ENCODE measurements around the gene CLSTN2.

CLSTN2 gene

DNA sequence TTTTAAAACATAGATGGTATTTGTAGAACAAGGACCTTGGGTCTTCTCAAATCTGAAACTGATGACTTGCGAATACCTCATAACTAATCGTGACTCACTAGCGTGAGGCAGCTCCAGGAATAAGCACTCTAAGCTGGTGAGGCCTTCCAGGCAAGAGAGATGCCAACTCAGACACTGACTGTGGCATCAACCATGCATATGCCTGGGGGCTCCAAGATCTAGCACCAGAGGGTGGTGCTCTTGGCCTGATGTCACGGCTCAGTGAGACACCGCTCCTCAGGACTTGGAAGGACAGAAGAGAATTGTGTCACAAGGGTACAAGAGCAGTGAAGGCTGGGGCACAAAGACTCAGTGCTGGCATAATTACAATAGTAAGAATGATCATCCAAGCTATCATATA, 617.9 kb downstream of the CLSTN2 start:
- DNase-seq (ENCODE audit: low spot score) = peak; percentile 66

DNA sequence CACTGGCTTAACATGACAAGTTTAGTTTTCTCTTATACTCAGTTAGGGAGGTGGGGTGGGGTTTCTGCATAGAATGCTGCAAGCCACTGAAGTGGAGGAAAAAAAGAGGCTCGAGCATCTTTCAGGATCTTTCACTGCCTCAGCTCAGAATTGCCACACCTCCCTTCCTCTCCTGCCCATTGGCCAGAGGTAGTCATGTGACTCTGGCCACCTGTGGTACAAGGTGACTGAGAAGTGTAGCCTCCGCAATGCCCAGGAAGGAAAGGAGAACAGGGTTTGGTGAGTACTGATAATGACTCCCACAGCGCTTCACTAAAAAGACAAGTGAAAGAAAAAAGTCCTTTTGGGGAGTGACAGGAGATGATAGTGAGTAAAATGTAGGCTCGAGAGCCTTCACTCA, 618.6 kb downstream of the CLSTN2 start:
- no peak for DNase-seq (ENCODE audit: low spot score)

DNA sequence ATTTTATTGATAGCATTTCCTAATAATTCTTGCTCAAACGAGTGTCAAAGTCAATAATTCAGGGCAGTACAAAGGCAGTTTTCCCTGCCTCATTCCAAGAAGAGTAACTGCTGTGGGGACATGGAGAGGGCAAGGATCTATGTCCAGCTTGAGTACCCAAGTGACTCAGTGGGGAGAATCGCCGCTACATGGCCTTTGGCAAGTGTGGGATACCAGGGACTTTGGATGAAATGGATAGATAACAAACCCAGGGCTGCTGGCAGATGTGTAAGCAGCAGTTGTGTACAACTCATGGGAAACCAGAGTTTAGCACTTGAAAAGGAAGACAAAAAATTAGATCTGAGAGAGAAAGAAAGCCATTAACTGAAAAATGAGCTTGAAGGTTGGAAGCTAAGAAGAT, 620.7 kb downstream of the CLSTN2 start:
- no peak for DNase-seq (ENCODE audit: low spot score)

DNA sequence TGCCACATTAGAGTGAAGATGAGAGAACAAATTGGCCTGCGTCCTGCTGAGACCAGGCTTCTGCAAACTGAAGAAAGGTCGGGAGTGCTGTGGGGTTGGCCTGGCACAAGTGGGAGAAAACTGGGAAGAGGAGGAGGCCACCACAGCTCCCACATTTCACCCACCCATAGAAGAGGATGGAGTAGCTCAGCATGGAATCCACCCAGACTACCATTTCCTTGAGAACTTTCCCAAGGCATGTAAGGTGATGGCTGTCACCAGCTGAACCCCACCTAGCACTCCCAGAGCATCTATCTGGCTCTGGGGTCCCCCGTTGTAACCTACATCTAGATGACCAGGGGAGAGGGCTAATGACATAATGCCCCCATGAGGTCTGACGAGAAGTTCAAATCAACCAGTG, 622.5 kb downstream of the CLSTN2 start:
- no peak for DNase-seq (ENCODE audit: low spot score)

DNA sequence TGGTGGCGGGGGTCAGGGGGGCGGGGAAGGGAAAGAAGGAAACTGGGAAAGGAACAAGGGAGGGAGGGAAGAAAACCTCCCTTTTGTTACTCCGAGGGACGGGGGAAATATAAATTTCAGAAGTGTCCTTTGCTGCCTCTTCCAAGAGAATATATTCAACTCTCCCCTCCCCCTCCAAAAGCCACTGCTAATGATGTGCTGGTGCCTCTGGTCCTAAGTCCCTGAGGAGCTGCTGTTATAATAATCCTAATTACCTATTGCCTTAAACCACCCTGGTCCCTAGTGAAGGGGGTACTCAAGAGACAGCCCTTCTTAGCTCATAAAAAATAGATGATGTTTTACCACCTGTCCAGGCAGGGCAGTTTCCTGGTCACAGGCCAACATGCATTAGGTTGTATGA, 624.6 kb downstream of the CLSTN2 start:
- DNase-seq (ENCODE audit: low spot score) = no peak

DNA sequence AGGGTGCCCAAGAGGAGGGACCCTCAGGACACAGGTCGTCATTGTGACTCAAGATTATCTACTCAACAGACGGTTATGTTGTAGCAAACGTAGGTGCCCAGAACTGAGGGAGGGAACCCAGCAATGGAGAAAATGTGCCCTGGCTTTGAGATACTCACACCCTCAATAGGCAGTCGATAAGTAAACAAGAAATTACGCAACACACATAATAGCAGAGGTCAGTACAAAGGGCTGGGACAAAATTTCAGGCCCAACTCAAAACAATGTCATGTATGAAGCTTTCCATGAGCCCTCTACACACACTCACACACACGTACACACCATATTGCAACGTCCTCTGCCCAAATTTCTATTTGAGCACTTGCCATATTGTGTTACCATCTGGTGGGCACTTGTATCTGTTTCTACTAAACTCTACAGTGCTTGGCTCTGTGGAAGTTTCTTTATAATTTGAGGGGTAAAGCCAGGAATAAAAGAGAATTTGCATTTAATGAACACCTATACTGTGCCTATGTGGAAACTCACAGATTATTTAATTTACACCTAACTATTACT, 628.3 kb downstream of the CLSTN2 start:
- DNase-seq (ENCODE audit: low spot score) = no peak

DNA sequence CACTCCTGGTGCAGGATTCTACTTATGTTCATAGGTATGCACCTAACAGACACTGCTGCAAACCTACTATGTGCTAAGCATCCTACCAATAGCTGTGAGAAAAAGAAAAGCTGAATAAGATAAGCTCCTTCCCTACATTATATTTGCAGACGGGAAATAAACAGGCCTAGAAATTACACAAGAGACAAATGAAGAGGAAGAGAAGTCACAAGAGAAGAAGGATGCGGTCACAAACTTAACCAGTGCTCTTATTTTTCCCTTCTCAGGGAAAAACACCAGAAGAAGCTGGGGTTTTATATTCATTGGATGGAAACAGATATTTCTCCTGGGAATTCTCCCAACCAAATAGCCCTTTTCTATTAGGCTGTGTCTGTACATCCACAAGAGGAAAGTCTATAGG, 633.1 kb downstream of the CLSTN2 start:
- DNase-seq (ENCODE audit: low spot score) = no peak

DNA sequence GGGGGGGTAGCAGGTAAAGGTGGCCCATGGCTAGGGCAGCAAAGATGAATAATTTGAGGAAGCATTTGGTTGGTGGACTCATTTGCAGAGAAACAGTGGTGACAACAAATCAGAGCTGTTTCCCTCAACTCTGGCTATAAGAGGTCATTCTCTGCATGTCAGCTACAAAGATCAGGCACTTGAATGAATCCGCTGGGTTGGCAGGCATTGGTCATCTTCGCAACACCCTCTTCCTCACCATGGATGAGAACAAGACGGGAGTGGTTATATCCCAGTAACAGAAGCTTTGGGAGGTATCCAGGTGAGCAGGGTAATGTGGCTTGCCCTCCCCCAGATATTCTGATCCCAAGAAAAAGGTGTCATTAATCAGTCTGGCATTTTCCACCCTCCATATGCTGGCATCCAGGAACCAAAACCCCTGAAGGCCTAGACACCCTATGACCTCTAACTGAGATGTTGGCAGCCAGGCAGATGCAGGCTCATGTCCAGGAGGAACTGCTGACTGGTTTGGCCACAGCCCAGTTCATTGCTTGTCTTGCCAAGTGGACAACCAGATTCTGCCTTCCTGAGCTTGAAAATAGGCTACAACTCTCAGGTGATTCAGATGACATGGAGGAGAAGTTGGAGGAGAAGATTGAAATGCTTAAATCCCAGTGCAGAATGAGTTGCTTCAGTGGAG, 634.0 kb downstream of the CLSTN2 start:
- no peak for DNase-seq (ENCODE audit: low spot score)

DNA sequence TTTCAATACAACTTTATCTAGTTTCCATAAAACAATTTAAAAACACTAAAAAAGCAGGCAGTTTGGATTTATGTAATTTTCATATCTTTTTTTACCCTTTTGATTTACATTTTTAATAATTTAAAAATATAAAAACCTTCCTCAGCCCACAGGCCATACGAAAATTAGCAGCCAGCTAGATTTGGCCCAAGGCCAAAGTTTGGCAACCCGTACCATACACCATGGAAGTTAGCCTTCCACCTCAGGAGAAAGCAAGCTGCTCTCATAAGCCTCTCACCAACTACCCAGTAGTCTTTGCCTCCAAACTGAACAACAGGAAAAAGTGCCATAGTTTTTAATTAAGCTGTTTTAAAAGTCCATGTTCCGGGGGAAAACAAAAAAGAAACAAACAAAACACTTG, 635.6 kb downstream of the CLSTN2 start:
- DNase-seq (ENCODE audit: low spot score) = no peak

DNA sequence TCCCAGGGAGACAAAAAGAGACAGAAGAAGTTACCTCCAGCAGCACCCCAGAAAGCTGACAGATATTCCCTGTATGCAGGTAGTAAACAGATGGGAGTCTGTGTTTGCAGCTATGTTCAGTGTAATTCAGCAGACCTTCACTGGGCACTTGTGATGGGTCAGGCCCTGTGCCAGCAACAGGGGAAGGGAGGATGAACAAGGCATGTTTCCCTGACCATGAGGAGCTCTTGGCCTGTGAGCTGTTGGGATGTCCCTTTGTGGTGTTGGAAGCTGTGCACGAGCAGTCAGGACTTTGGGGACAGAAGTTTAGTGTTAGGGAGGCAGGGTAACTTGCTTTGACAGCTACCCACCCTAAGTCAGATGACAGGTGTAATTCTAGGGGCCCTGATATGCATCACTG, 636.9 kb downstream of the CLSTN2 start:
- DNase-seq (ENCODE audit: low spot score) = no peak

DNA sequence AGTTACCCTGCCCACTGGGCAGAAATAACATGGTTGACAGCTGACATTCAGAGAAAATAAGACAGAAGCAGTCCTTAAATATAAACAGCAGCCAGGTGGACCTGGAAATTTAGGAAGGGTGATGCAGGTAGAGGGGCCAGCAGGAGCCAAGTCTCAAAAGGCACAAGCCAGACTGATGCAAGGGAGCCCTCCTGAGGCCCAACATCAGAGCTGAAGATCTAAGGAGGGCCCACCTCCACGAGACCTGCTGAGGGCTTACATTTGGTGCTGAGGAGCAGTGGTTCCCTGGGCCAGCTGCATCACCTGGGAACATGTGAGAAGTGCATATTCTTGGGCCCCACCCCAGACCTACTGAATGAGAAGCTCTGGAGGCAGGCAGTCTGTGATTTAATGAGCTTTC, 637.3 kb downstream of the CLSTN2 start:
- DNase-seq (ENCODE audit: low spot score) = no peak

DNA sequence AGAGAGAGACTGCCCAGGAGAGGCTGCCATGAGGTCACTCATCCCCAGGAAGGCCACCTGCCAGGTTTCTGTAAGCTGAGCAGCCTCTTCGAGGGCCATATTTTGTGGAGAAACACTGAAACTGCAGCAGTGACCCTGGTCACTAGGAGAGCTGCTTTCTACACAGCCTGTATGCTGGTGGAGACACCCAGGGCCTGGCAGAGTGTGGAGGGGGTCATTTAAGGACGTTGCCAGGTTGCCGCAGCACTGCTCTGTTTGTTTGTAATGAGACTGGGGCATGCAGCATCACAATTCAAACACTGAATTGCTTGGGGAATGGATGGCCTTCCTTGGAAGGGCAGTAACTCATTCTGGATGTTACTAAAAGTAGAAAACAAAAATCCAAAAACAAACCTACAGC, 638.0 kb downstream of the CLSTN2 start:
- no peak for DNase-seq (ENCODE audit: low spot score)

DNA sequence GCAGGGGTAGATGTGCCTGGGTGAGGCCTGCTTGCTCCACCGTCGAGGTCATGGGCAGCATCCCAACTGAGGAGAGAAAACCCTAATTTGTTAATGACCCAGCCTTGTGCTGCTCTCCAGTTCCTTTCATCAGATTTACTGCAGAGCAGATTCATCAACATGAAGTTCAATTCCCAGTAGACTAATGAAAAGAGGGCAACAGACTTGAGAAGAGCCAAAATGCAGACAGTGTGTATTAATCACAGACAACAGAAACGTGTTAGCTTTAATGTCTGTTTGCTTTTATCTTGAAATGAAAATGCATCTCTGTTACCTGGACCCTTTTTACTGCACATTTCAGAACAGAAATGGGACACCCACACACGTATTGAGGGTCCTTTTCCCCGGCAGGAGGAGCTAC, 639.4 kb downstream of the CLSTN2 start:
- no peak for DNase-seq (ENCODE audit: low spot score)

DNA sequence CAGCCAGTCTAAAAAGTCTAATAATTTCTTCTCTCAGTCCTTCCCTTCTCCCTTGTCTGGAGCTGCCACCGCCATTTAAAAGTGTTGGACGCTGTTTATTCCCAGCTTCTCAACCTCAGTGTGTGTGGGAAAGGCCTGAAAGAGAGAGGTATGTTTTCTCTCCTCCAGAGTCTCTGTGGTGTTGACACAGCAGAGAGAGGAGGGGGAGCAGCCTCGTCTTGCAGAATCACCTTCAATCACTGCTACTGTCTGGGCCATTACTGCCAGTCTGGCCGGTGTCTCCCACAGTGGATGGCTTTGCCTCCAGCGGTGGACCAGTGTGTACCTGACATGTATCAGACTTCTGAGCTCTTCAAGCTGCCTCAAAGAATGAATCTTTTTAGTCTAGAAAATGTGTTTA, 641.5 kb downstream of the CLSTN2 start:
- DNase-seq (ENCODE audit: low spot score) = no peak

DNA sequence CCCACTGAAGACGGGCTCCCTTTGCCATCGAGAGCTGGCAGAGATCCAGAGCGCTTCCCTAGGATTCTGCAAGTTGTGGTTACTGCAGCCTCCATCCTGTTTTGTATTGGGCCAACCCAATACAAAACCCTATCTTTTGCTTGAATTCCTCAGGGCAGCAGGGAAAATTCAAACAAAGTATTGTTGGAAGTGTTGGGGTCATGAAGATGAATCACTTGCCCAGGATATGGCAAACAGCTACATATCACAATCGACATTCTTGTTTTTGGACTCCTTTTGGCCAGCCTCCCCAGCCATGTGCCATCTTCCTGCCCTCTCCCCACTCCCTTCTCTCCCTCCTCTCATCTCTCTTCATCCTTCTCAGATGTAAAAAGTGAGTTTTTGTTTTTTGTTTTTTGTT, 642.9 kb downstream of the CLSTN2 start:
- DNase-seq (ENCODE audit: low spot score) = no peak

DNA sequence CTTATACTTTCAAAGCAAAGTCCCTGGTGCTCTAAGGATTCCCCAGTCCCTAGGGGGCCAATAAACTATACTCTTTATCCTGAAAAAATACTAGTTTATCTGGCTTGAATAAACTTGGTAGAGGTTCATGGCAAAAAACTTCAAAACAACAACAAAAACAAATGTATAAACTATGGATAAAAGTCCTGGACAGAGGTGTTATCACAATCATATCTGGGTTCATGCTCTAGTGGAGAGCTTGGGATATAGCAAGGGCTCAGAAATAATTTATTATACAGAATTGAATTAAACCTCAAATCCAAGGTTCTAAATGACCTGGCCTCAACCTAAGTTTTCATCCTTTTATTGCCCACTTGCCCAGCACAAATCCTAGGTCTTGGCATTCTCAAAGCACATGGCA, 644.3 kb downstream of the CLSTN2 start:
- no peak for DNase-seq (ENCODE audit: low spot score)

DNA sequence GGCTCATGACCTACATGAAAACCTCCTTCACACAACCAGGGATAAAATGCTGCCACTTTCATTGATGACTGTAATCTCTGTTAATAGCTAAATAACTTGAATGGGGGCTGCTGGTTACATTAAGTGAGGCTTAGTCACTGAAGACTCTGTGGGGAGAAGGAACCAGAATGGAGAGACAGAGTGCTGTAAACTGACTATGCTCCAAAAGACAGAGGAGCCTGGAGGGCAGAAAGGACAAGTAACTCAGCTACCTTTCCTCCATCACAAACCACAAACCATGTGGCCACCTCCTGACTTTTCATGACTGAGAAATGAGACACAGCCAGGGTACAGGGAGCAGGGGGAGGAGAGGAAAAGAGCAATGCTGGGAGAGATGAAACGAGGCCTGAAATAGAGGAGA, 645.8 kb downstream of the CLSTN2 start:
- peak; percentile 88 for DNase-seq (ENCODE audit: low spot score)

DNA sequence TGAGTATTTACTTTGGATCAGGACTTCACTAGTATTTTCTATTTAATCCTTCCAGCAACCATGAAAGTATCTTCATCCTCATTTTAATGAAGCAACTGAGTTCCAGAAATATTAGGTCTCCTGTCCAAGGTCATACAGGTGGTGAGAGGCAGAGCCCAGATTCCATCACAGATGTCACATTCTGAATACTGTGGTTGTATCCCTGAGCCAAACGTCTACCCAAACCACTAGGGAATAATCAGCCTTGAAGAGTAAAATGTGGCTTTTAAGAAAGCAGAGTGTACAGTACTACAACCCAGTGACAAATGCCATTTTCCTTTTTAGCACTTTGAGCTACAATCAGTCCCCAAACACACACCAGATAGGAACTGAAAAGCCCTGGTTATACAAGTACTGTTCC, 649.6 kb downstream of the CLSTN2 start:
- DNase-seq (ENCODE audit: low spot score) = no peak

DNA sequence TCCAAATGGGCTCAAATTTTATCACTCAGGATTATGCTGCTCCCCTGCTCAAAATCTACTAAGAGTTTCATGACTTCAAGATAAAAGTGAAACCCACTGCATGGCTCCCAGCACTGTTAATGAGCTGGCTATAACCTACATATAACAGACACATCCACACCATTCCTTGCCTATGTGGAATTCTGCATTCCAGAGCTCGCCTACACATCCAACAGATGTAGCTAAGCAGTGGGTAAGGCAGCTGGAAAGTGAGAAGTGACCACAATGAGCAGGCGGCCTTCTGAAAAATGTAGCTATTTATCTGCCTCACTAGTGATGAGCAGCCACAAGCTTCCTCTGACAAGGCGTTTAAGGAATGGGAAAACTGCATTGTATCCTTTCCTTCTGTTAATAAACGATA, 650.8 kb downstream of the CLSTN2 start:
- peak; percentile 80 for DNase-seq (ENCODE audit: low spot score)

DNA sequence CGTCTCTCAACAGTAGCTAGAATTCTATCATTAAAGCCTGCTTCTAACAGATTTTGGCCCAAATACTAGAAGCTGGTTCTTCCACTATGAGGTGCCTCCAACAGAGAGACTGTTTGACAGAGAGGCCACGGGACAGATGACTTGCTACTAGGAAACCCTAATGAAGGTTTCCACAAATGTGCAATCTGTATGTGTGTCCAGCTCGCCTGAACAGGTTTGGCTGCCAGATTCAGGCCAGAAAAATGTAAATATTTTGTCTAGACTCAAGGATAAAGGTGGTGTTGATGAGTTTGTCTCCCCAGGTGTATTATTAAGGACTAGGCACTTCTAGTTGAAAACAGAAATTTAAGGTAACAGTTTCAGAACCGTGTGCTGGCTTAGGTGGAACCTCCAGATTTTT, 651.3 kb downstream of the CLSTN2 start:
- DNase-seq (ENCODE audit: low spot score) = no peak

DNA sequence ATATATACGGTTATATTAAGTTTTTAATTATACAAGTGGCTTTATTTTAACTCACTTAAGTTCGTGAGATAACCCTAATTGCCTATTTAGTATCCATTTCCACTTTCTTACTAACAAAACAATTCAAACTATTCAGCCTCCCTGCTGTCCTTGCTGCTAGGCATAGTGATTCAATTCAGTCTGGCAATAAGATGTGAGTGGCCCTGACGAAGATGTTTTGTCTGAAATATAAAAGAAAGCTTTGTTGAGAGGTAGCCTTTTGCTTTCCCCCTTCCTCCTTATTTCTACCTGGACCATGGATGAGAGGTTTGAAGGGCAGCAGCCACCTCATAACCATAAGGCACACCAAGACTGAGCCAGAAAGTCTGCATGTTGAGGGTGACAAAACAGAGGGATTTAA, 653.6 kb downstream of the CLSTN2 start:
- DNase-seq (ENCODE audit: low spot score) = no peak

DNA sequence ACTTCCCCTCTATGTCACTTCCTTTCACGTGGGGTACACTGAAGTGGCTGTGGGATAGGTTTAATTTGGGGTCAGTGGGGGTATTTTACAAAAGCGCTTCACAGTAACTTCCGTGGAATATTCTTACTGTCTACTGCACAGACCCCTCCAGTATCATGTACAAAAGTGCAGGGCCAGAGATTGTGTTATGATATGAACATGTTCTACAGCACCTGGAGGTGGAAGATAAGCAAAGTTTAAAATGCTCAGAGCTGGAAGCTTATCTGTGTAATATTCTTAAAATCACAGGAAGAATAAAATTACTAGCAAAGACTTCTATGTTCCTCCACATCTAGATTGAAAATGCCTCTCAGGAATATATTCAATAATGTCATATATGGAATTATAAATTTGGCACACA, 658.8 kb downstream of the CLSTN2 start:
- no peak for DNase-seq (ENCODE audit: low spot score)

DNA sequence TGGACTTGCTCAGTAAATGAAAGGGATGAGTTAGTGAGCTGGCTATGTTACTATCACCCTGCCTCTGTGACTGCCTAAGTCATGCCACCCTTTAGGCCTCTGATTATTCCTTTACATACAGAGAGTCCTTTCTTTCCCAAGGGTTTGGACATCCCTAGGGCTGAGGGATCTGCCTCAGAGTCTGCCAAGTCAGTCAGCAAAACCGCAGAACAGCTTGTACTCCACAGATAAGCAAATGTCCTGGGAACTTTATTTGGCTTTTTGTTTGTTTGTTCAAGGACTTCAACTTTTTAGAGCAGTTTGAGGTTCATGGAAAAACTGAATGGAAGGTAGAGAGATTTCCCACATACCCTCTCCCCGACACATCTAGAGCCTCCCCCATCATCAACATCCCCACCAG, 660.3 kb downstream of the CLSTN2 start:
- no peak for DNase-seq (ENCODE audit: low spot score)

DNA sequence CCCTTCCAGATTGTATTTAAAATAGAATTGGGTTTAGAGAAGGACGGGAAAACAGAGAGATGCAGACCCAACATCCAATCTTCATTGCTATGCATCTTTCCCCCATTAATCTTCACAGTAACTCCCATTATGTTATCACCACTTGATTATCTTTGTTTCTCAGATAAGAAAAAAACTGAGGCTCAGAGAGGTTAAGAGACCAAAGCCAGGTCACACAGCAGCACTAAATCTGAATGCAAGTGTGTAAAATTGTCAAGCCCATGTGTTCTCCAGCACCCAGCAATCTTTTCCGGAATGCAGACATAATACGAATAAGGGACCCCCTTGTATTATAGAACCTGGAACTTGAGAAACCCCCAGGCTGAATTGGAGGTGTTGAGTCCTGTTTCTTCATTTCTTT, 662.4 kb downstream of the CLSTN2 start:
- no peak for DNase-seq (ENCODE audit: low spot score)

DNA sequence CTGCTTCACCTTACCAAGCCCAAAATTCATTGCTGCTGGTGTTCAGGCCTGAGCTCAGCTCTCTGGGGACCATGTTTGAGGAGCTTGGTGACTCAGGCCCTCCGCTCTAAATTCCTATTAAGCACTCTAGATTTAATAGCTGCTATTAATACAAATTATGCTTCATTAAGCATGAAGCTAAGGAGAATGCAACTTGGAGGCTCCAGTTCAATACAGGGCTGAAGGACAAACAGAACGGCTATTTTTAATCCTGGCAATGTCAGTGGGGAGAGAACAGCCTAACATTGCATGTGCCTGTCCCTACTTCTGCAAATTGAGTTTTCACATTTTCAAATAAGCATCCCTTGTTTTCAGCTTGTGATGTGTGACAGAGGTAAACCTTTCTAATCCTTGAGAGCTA, 662.8 kb downstream of the CLSTN2 start:
- no peak for DNase-seq (ENCODE audit: low spot score)

Data from kidney tubule cell (primary cell).